ENCODE data around the gene SMO. TPM values are rescaled to one million over a fixed set of nuclear protein-coding genes. Genes with fewer than 3 reads are reported as not detected.
A peak's percentile ranks its signal among the peaks of the same experiment; 100 is the strongest.

SMO gene
- total and polyA plus RNA-seq, 2 experiments from 2014 or later = 25.5 to 46.2 TPM

DNA sequence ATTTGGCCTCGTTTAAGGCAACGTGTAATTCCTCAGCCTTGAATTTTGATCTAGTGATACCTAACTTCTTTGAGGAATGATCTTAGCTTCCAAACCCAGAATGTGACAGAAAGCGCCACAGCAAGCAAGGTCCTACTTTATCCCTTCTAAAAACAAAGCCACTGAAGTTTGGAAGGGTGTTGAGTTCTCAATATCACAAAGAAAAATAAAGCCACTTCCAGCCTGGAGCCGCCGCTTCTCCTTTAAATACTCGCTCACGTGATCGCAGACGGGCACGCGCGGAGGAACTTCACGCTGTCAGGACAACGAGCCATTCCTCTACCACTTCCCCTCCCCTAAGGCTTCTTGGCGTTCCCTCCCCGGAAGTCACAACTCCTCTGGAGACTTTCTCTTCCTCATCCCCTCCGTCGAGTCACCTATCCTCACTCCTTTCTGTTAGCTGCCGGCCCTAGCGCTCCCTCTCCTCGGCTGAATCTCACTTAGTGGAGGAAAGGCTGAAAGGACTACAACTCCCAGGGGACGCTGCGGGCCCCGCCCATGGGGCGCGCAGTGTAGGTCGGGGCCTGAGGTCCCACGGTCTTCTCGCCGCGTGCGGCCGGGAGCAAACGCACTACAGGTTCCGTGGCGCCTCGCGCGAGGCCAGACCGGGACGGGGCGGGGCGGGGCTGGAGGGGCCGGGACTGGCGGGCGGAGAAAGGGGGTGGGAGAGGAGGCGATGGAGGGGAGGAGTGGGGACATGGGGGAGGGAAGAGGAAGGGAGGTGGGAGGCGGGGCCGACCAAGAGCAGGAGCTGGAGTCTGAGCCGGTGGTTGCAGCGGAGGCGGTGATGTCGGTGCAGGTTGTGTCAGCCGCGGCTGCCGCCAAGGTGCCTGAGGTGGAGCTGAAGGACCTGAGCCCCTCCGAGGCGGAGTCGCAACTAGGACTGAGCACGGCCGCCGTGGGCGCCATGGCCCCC is 36.1 kb downstream of the SMO start, which contains the start of gene AHCYL2:
Gene AHCYL2, plus strand, starts transcription at position 780 of the 955 bp plus-strand sequence.
- Histone ChIP-seq H4K20me1 (ENCODE audit: insufficient read depth, poor library complexity, severe bottlenecking) (no peaks in the 10 kb centered on the region), H3K9me2 (replicated peaks; ENCODE audit: insufficient read depth) (no peaks in the 10 kb centered on the region), H3K79me2 (peaks cover 31% of the 10 kb centered on the region), H3K4me1 (ENCODE audit: insufficient read depth) (peaks cover 9% of the 10 kb centered on the region), H3K36me3 (replicated peaks; ENCODE audit: insufficient read depth, low read depth) (no peaks in the 10 kb centered on the region), H2AFZ (peak within 1 kb of the TSS; percentile 81), H3K4me2 (peak within 1 kb of the TSS; percentile 88), H3K27me3 (no peaks in the 10 kb centered on the region), H3K4me3 (peak within 1 kb of the TSS; percentile 89), H3K9me3 (ENCODE audit: low read depth) (no peaks in the 10 kb centered on the region), H3K27ac (peak within 1 kb of the TSS; percentile 84)
- under 1% methylated on average over 38 of the region's 63 CpGs for WGBS (ENCODE audit: low lambda C conversion rate, missing lambda C conversion rate)
- TF ChIP-seq EZH2phosphoT487 (IDR thresholded peaks at IDR 0.05; ENCODE audit: low read depth, severe bottlenecking, unreplicated experiment) (no peak), EZH2 (IDR thresholded peaks at IDR 0.05; ENCODE audit: borderline replicate concordance) (no peak)
- TF ChIP-seq, protein P1, sequence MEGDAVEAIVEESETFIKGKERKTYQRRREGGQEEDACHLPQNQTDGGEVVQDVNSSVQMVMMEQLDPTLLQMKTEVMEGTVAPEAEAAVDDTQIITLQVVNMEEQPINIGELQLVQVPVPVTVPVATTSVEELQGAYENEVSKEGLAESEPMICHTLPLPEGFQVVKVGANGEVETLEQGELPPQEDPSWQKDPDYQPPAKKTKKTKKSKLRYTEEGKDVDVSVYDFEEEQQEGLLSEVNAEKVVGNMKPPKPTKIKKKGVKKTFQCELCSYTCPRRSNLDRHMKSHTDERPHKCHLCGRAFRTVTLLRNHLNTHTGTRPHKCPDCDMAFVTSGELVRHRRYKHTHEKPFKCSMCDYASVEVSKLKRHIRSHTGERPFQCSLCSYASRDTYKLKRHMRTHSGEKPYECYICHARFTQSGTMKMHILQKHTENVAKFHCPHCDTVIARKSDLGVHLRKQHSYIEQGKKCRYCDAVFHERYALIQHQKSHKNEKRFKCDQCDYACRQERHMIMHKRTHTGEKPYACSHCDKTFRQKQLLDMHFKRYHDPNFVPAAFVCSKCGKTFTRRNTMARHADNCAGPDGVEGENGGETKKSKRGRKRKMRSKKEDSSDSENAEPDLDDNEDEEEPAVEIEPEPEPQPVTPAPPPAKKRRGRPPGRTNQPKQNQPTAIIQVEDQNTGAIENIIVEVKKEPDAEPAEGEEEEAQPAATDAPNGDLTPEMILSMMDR (IDR thresholded peaks at IDR 0.05; ENCODE audit: poor library complexity) = no peak
- DNase-seq (ENCODE audit: low spot score) = peak; percentile 99

DNA sequence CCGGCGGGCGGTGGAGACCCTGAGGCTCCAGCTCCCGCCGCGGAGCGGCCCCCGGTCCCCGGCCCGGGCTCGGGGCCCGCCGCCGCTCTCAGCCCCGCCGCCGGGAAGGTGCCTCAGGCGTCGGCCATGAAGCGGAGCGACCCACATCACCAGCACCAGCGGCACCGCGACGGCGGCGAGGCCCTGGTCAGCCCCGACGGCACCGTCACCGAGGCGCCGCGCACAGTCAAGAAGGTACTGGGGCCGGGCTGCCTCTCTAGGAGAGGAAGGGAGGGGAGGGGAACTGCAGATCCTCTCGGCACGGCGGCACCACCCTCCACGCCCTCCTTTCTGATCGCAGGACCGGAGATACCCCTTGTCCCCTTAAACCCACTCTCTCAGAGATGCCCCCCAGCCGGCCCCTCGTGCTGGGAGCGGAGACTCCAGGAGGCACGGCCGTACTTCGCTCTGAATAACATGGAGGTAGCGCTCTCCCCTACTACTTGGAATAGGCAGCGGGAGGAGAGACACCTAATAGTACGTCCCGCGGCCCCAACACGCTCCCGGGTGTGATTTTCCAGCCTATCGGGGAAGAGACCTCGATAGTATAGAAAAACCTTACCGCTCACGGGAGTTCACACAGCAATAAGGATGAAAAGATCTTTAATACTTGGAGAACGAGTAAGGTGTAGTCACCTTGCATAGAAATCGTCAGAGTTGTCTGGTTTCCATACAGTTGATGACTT is 36.9 kb downstream of the SMO start:
- peaks cover 9% of the 10 kb centered on the region for H3K4me1 ChIP-seq (ENCODE audit: insufficient read depth)
- no peaks in the 10 kb centered on the region for H3K9me3 ChIP-seq (ENCODE audit: low read depth)
- no peaks in the 10 kb centered on the region for H4K20me1 ChIP-seq (ENCODE audit: insufficient read depth, poor library complexity, severe bottlenecking)
- H3K27me3 ChIP-seq = no peaks in the 10 kb centered on the region
- peak overlapping the region; percentile 88 for H3K4me2 ChIP-seq
- peak overlapping the region; percentile 89 for H3K4me3 ChIP-seq
- no peaks in the 10 kb centered on the region for H3K36me3 ChIP-seq (replicated peaks; ENCODE audit: insufficient read depth, low read depth)
- WGBS (ENCODE audit: low lambda C conversion rate, missing lambda C conversion rate) = 1% methylated on average over 23 of the region's 60 CpGs
- TF ChIP-seq, protein P1 (IDR thresholded peaks at IDR 0.05; ENCODE audit: poor library complexity) = no peak
- TF ChIP-seq EZH2 (IDR thresholded peaks at IDR 0.05; ENCODE audit: borderline replicate concordance) = no peak
- TF ChIP-seq EZH2phosphoT487 (IDR thresholded peaks at IDR 0.05; ENCODE audit: low read depth, severe bottlenecking, unreplicated experiment) = no peak
- no peaks in the 10 kb centered on the region for H3K9me2 ChIP-seq (replicated peaks; ENCODE audit: insufficient read depth)
- H2AFZ ChIP-seq = peak overlapping the region; percentile 81
- peaks cover 39% of the 10 kb centered on the region for H3K79me2 ChIP-seq
- DNase-seq (ENCODE audit: low spot score) = peak; percentile 72
- H3K27ac ChIP-seq = peak overlapping the region; percentile 84

DNA sequence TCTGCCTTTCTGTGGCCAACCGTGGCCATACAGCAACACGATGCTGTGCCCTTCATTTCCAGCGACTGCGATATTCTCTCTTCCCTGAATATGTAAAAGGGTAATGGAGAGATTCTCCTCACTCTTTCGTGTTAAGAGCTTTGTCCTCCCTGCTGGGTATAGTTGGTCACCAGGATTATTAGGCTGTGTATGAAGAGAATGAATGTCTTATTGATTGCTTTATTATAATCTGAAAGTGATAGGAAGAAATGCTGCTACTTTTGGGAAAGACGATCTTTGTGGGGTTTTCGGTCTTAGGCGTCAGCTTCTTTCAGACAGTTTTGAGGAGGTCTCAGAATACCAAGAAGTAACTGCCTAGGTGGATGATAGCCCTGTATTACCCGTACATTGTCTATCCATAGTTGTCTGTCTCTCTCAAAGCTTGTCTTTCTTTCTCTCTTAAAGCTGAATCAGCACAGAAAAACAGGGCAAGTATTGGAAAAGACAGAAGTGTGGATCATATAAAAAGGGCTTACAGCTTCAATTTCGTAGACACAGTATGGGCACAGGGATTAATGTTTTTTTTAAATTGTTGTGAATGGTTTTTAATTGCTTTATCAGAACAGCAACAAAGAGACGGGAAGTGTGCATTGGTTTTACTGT is 37.6 kb downstream of the SMO start:
- H3K4me1 ChIP-seq (ENCODE audit: insufficient read depth) = peaks cover 9% of the 10 kb centered on the region
- no peaks in the 10 kb centered on the region for H3K36me3 ChIP-seq (replicated peaks; ENCODE audit: insufficient read depth, low read depth)
- H3K27ac ChIP-seq = peak overlapping the region; percentile 84
- 16% methylated on average over 11 of the region's 11 CpGs for WGBS (ENCODE audit: low lambda C conversion rate, missing lambda C conversion rate)
- no peaks in the 10 kb centered on the region for H3K9me2 ChIP-seq (replicated peaks; ENCODE audit: insufficient read depth)
- no peak for DNase-seq (ENCODE audit: low spot score)
- H2AFZ ChIP-seq = peak overlapping the region; percentile 81
- no peaks in the 10 kb centered on the region for H3K9me3 ChIP-seq (ENCODE audit: low read depth)
- H3K4me2 ChIP-seq = peak overlapping the region; percentile 88
- peak overlapping the region; percentile 89 for H3K4me3 ChIP-seq
- H3K79me2 ChIP-seq = peaks cover 46% of the 10 kb centered on the region
- H4K20me1 ChIP-seq (ENCODE audit: insufficient read depth, poor library complexity, severe bottlenecking) = no peaks in the 10 kb centered on the region
- no peak for TF ChIP-seq EZH2 (IDR thresholded peaks at IDR 0.05; ENCODE audit: borderline replicate concordance)
- TF ChIP-seq, protein P1 (IDR thresholded peaks at IDR 0.05; ENCODE audit: poor library complexity) = no peak
- no peak for TF ChIP-seq EZH2phosphoT487 (IDR thresholded peaks at IDR 0.05; ENCODE audit: low read depth, severe bottlenecking, unreplicated experiment)
- no peaks in the 10 kb centered on the region for H3K27me3 ChIP-seq

Data from hepatocyte (in vitro differentiated cells).